HepG2 (cell line): ENCODE measurements around the gene GPR32. TPM values are rescaled to one million over a fixed set of nuclear protein-coding genes. Genes with fewer than 3 reads are reported as not detected.
A peak's percentile ranks its signal among the peaks of the same experiment; 100 is the strongest.

Source experiments
- ARNTL ChIP-seq: sonication (generic); formaldehyde crosslinking; IDR thresholded peaks from 2 replicates; pipeline ENCODE4 v1.4.0; 2020; ENCODE audit warnings: mild to moderate bottlenecking, missing genetic modification reagents
- CCDC6 ChIP-seq: sonication (generic); formaldehyde crosslinking; IDR thresholded peaks from 2 replicates; pipeline ENCODE4 v1.8.1; 2022; ENCODE audit warnings: mild to moderate bottlenecking, missing genetic modification reagents, moderate library complexity
- CEBPG ChIP-seq: IDR thresholded peaks from 2 replicates; pipeline ENCODE4 v1.6.1; 2016
- GATAD2A ChIP-seq: IDR thresholded peaks from 2 replicates; pipeline ENCODE4 v1.6.1; 2016
- HNRNPUL1 ChIP-seq: fragments of 200-400 bp; formaldehyde crosslinking; IDR thresholded peaks from 2 replicates; pipeline ENCODE4 v1.6.1; 2017; ENCODE audit warnings: low read depth, mild to moderate bottlenecking, low read length, moderate library complexity
- NFYC ChIP-seq: IDR thresholded peaks from 2 replicates; pipeline ENCODE4 v1.6.1; 2016; ENCODE audit warnings: missing genetic modification reagents, missing compliant biosample characterization
- RBM22 ChIP-seq: fragments of 200-400 bp; formaldehyde crosslinking; optimal IDR thresholded peaks from 2 replicates; pipeline ENCODE3; 2017; ENCODE audit warnings: mild to moderate bottlenecking, low read length, moderate library complexity
- SOX13 ChIP-seq, 3 experiments: fragments of 450-650 bp in 1 of 3; sonication (generic) in 1 of 3; formaldehyde crosslinking in 1 of 3; IDR thresholded peaks in 2 of 3; conservative IDR thresholded peaks in 1 of 3; 2 replicates each; pipeline versions ENCODE4 v1.5.0 to v1.6.1; 2016 to 2020; ENCODE audit warnings: antibody characterized with exemption in 1 of 3, mild to moderate bottlenecking in 1 of 3, missing compliant biosample characterization in 1 of 3, missing genetic modification reagents in 1 of 3, moderate library complexity in 1 of 3
- THYN1 ChIP-seq: sonication (generic); formaldehyde crosslinking; IDR thresholded peaks from 2 replicates; pipeline ENCODE4 v1.8.1; 2023; ENCODE audit warnings: low read depth, mild to moderate bottlenecking, moderate library complexity, missing genetic modification reagents, borderline replicate concordance
- XRCC5 ChIP-seq: fragments of 200-400 bp; formaldehyde crosslinking; optimal IDR thresholded peaks from 2 replicates; pipeline ENCODE3; 2017; ENCODE audit warnings: mild to moderate bottlenecking, low read length
- ZNF207 ChIP-seq: fragments of 450-650 bp; IDR thresholded peaks from 2 replicates; pipeline ENCODE4 v1.6.1; 2016; ENCODE audit warnings: antibody characterized with exemption, borderline replicate concordance
- ZNF331 ChIP-seq: sonication (generic); formaldehyde crosslinking; IDR thresholded peaks from 2 replicates; pipeline ENCODE4 v1.4.0; 2020; ENCODE audit warnings: missing genetic modification reagents
- ZNF350 ChIP-seq: sonication (generic); formaldehyde crosslinking; IDR thresholded peaks from 2 replicates; pipeline ENCODE4 v1.4.0; 2020; ENCODE audit warnings: mild to moderate bottlenecking, low read depth, missing genetic modification reagents, borderline replicate concordance
- ZNF430 ChIP-seq: sonication (generic); formaldehyde crosslinking; IDR thresholded peaks from 2 replicates; pipeline ENCODE4 v1.9.0; 2021; ENCODE audit warnings: mild to moderate bottlenecking, missing genetic modification reagents
- ZNF484 ChIP-seq: sonication (generic); formaldehyde crosslinking; IDR thresholded peaks from 2 replicates; pipeline ENCODE4 v1.5.1; 2020; ENCODE audit warnings: mild to moderate bottlenecking, low read depth, missing genetic modification reagents, borderline replicate concordance
- polyA plus RNA-seq, 8 experiments: library from polyadenylated mRNA; depleted of rRNA in 3 of 8; stranded (reverse) in 7 of 8; unstranded in 1 of 8; fragments of >200 nt; fragmentation: Illumina TruSeq in 4 of 8; extraction: Trizol in 4 of 8; gene quantifications; 2 replicates each; pipeline versions ENCODE4 v1.2.1 to v1.2.3, GENCODE V29; 2011 to 2016; ENCODE audit warnings: low read depth in 4 of 8, missing spikeins in 1 of 8, mixed read lengths in 1 of 8; ENCODE audit not compliant: insufficient read depth in 1 of 8
- total RNA-seq, 5 experiments: library from RNA; depleted of rRNA; stranded (reverse); fragments of >200 nt; fragmentation: Illumina TruSeq; extraction: Trizol; gene quantifications; 2 replicates each; pipeline ENCODE4 v1.2.3, GENCODE V29; 2016; ENCODE audit warnings: low read depth in 1 of 5
- TF ChIP-seq, protein P1 (sequence below): sonication (generic); formaldehyde crosslinking; IDR thresholded peaks from 2 replicates; pipeline ENCODE4 v1.5.1; 2020; ENCODE audit warnings: missing genetic modification reagents, mild to moderate bottlenecking, borderline replicate concordance
- TF ChIP-seq, protein P2 (sequence below): IDR thresholded peaks from 2 replicates; pipeline ENCODE4 v1.6.1; 2016; ENCODE audit warnings: mild to moderate bottlenecking, missing biosample characterization, missing genetic modification reagents
- TF ChIP-seq, protein P3 (sequence below): sonication (generic); formaldehyde crosslinking; IDR thresholded peaks from 2 replicates; pipeline ENCODE4 v1.4.0; 2020; ENCODE audit warnings: missing genetic modification reagents, borderline replicate concordance
- TF ChIP-seq, protein P4 (sequence below): sonication (generic); formaldehyde crosslinking; IDR thresholded peaks from 2 replicates; pipeline ENCODE4 v1.5.1; 2020; ENCODE audit warnings: missing genetic modification reagents, mild to moderate bottlenecking, borderline replicate concordance

GPR32 gene
- total and polyA plus RNA-seq, 2 of the 13 experiments (the other 11 are each of a cell fraction or from before 2014, with no cell fraction given): not detected

DNA sequence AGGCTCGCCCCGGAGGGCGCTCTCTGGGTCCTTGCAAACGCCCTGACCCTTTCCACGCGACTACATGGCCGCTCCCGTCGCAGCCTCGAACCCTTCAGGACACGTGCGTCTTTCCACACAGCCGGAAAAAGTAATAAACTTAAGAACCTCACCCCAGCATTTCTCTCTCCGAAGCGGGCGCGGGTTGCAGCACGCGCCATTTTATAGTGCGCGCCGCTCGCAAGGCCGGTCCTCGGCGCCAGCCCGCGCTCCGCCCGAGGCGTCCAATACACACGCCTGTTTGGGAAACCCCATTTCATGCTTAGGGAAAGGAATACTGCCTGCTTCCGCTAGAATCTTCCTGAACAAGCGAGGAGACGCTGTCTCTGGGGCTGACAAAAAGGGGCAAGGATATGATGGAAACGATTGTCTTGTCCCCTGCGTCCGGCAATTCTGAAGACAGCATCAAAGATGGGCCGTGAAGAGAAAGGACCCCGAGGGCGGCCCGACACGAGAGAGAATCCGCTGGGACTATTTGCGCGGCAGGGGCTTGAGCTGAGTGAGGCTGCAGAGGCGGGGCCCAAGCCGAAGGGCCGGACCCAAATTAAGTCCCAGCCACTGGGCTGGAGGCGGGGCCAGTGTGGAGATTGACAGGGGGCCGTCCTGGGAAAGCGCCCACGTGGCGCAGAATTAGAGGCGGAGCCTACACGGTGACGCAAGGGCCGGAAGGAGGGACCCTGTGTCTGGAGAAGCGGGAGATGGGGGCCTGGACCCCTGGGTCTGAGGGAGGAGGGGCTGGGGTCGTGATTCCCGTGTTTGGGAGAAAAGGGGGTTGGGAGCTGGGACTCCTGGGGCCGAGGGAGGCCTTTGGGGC is 34.4 kb downstream of the GPR32 start (continued):
- peak; percentile 37; the same call in 1 of the 2 replicates for TF ChIP-seq GATAD2A (CRISPR knock-in tag)
- TF ChIP-seq HNRNPUL1: no peak
- TF ChIP-seq ZNF350 (CRISPR knock-in tag): peak; percentile 50; the same call in 1 of the 2 replicates
- TF ChIP-seq, protein P1, sequence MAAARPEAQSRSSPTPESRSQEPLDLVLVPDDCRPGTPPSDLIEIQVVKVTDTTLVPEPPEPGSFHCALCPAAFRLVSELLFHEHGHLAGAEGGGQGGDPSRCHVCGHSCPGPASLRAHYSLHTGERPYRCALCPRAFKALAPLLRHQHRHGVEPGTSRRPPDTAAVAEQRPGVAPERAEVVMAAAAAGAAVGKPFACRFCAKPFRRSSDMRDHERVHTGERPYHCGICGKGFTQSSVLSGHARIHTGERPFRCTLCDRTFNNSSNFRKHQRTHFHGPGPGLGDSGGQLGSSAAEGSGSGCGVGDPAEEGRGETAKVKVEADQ (CRISPR knock-in tag): peak; percentile 42; the same call in 1 of the 2 replicates
- TF ChIP-seq XRCC5: peak; percentile 74
- TF ChIP-seq, protein P2, sequence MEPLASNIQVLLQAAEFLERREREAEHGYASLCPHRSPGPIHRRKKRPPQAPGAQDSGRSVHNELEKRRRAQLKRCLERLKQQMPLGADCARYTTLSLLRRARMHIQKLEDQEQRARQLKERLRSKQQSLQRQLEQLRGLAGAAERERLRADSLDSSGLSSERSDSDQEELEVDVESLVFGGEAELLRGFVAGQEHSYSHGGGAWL (CRISPR knock-in tag): peak; percentile 25; the same call in 1 of the 2 replicates
- TF ChIP-seq ZNF207: no peak
- no peak for TF ChIP-seq SOX13 (IDR thresholded peaks at IDR 0.05)
- TF ChIP-seq SOX13 (CRISPR knock-in tag; conservative IDR thresholded peaks at IDR 0.05 in 1 of 2, IDR thresholded peaks at IDR 0.05 in 1 of 2): peak in 1 of 2 experiments; percentile 10; a peak in 1 of 4 replicates
- peak; percentile 88 for TF ChIP-seq ZNF430 (CRISPR knock-in tag)
- TF ChIP-seq NFYC (CRISPR knock-in tag): 0 out of 2 replicates have a peak, but pooled peaks have one; percentile 7
- TF ChIP-seq ZNF484 (CRISPR knock-in tag): no peak
- TF ChIP-seq, protein P3, sequence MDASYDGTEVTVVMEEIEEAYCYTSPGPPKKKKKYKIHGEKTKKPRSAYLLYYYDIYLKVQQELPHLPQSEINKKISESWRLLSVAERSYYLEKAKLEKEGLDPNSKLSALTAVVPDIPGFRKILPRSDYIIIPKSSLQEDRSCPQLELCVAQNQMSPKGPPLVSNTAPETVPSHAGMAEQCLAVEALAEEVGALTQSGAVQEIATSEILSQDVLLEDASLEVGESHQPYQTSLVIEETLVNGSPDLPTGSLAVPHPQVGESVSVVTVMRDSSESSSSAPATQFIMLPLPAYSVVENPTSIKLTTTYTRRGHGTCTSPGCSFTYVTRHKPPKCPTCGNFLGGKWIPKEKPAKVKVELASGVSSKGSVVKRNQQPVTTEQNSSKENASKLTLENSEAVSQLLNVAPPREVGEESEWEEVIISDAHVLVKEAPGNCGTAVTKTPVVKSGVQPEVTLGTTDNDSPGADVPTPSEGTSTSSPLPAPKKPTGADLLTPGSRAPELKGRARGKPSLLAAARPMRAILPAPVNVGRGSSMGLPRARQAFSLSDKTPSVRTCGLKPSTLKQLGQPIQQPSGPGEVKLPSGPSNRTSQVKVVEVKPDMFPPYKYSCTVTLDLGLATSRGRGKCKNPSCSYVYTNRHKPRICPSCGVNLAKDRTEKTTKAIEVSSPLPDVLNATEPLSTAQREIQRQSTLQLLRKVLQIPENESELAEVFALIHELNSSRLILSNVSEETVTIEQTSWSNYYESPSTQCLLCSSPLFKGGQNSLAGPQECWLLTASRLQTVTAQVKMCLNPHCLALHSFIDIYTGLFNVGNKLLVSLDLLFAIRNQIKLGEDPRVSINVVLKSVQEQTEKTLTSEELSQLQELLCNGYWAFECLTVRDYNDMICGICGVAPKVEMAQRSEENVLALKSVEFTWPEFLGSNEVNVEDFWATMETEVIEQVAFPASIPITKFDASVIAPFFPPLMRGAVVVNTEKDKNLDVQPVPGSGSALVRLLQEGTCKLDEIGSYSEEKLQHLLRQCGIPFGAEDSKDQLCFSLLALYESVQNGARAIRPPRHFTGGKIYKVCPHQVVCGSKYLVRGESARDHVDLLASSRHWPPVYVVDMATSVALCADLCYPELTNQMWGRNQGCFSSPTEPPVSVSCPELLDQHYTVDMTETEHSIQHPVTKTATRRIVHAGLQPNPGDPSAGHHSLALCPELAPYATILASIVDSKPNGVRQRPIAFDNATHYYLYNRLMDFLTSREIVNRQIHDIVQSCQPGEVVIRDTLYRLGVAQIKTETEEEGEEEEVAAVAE (CRISPR knock-in tag): no peak
- no peak for TF ChIP-seq ZNF331 (CRISPR knock-in tag)
- TF ChIP-seq ARNTL (CRISPR knock-in tag): peak; percentile 58; the same call in 1 of the 2 replicates
- no peak for TF ChIP-seq THYN1 (CRISPR knock-in tag)
- TF ChIP-seq, protein P4, sequence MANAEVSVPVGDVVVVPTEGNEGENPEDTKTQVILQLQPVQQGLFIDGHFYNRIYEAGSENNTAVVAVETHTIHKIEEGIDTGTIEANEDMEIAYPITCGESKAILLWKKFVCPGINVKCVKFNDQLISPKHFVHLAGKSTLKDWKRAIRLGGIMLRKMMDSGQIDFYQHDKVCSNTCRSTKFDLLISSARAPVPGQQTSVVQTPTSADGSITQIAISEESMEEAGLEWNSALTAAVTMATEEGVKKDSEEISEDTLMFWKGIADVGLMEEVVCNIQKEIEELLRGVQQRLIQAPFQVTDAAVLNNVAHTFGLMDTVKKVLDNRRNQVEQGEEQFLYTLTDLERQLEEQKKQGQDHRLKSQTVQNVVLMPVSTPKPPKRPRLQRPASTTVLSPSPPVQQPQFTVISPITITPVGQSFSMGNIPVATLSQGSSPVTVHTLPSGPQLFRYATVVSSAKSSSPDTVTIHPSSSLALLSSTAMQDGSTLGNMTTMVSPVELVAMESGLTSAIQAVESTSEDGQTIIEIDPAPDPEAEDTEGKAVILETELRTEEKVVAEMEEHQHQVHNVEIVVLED: peak; percentile 88; the same call in 1 of the 2 replicates
- TF ChIP-seq CEBPG (CRISPR knock-in tag): peak; percentile 84
- TF ChIP-seq RBM22: peak; percentile 38
- TF ChIP-seq CCDC6 (CRISPR knock-in tag): peak; percentile 62
